UCSD-AML1 (cell line): ENCODE results near the gene JMJD4.
A peak's percentile ranks its signal among the peaks of the same experiment; 100 is the strongest.

Source experiments
- DNase-seq: peaks from one replicate; lab custom pipeline; 2025; ENCODE audit not compliant: unreplicated experiment; lab: John Stamatoyannopoulos, UW

The JMJD4 gene

DNA sequence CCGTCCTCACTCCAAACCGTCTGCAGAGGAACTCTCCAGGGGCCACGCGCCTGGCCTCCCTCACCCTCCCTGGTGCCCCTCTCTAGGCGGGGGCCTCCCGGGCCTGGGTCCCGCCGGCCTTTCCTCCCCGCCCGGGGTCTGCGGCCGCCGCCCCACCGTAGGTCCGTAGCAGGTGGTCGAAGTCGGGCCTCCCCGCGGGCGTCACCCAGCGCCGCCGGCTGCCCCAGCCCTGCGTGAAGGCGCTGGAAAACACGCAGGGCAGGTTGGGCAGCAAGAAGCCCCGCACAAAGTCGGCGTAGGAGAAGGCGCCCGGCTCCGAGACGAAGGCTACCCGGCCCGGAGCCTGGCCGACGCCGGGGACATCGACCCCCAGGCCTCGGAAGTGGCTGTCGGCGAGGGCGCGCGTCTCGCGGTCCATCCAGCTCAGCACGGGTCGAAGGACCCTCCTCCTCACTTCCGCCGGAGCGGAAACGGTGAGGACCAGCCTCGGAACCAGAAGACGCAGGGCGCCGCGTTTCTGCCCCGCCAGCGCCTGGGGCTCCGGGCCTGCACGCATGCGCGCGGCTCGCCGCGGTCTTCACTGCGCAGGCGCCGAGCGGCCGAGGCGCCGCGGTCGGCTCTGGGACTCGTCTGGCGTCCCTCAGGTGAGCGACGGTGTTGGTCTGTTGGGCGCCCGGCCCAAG, at the start of gene JMJD4, which contains the start of gene SNAP47:
Gene JMJD4, minus strand, starts transcription at position 447 of the 683 bp plus-strand sequence. Its CDS starts 29 bp downstream, at position 418.
Gene SNAP47, plus strand, starts transcription at position 580 of the 683 bp plus-strand sequence. CDS start 12,302 bp downstream, outside the sequence.
- DNase-seq = peak; percentile 95

DNA sequence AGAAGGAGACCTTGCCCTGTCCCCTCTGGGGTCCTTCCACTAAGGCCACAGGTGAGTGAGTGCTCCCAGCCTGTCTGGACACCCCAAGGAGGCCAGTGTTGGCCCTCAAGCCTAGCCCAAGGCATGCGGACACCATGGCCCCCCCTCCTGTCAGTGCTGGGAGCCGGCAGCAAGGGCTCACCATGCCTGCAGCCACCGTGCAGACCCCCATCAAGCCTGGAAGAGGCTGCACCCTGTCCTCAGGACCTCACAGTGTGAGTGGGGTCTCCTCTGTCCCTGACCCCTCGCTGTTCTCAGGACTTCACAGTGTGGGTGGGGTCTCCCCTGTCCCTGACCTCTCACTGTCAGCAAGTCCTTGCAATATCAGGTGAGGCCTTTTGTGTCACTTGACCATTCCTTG, 47.1 kb upstream of the JMJD4 start:
- DNase-seq = no peak

DNA sequence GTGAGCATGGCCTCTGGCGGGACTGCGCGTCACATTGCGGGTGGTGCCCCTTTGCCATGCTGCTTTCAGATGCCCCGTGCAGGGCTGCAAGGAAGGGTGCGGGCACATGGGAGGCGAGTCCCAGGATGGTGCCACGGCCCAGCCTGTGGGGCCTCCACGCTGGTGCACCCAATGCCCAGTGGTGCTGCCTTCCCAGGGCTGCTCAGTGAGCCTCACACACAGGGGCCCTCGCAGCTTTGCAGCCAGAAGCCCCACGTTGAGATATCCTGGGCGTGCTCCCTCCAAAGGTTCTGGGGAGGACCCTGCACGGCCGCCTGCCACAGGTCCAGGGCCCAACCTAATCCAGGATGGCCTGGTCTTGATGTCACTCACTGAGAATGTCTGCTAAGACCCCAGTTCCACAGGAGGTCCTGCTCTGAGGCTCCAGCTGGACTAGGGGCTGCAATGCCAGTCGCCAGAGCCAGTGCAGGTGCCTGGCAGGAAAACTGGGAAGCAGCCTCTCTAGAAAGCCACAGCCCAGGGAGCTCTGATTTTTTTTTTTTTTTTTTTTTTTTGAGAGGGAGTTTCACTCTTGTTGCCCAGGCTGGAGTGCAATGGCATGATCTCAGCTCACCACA, 46.3 kb upstream of the JMJD4 start:
- DNase-seq = no peak

DNA sequence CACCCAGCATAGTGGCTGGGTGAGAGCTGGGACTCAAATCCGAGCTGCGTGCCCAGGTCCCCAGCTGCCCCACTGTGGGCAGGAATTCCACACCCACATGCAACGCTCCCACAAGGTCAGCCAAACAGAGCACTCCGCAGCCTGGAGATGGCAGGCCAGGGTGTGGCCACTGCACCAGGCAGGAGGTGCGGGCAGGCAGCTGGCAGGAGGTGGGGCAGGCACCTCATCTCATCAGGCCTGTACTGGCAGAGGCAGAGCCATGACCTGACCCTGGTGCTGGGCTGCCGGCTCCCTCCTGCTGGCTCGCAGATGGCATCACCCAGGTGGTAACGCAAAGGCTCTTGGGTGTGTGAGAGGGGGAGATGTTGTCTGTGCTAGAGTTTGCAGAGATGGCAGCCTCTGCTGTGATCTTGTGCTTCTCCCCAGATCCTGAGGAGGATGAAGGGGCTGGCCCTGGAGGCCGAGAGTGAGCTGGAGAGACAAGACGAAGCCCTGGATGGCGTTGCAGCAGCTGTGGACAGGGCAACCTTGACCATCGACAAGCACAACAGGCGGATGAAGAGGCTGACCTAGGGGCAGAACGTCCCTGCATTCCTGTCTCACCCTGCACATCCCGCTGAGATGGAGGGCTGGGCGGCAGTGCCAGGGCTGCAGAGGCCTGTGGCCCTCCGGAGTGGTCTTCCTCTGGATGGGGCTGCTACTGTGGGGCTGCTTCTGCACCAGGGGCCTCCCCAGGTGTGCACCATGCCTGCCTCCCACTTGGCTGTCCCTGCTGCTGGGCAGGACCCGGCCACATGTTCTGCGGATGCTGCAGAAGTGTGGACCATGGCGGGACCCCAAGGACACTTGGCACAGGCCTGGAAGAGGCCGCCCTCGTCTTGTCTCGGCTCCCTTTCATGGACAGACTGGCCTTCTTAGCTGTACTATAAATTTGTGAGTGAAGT, 45.3 kb upstream of the JMJD4 start:
- no peak for DNase-seq

GRCh38 chr1:227779685-227780084, 44.6 kb upstream of the JMJD4 start:
- no peak for DNase-seq

GRCh38 chr1:227779021-227779441, 43.9 kb upstream of the JMJD4 start:
- DNase-seq = no peak

- no peak for DNase-seq
Measured at GRCh38 chr1:227778401-227778947, 43.4 kb upstream of the JMJD4 start.

- DNase-seq = no peak
Measured at GRCh38 chr1:227777646-227778045, 42.5 kb upstream of the JMJD4 start.

DNA sequence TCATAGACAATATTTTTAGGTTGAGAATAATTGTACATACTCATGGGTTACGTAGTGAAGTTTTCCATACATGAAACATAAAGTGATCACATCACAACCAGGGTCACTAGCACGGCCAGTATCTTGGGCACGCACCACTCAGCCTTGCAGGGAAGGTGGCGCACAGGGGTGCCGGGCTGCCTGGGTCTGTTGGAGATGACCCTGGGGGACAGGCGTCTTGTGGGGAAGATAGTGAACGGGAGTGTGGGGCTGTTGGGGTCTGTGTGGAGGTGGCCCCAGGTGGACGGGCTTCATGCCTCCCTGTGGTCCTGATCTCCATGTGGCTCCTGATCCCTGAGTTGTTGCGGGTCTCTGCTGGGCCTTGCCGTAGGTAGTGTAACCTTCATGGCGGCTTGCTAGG, 42.1 kb upstream of the JMJD4 start:
- no peak for DNase-seq

DNA sequence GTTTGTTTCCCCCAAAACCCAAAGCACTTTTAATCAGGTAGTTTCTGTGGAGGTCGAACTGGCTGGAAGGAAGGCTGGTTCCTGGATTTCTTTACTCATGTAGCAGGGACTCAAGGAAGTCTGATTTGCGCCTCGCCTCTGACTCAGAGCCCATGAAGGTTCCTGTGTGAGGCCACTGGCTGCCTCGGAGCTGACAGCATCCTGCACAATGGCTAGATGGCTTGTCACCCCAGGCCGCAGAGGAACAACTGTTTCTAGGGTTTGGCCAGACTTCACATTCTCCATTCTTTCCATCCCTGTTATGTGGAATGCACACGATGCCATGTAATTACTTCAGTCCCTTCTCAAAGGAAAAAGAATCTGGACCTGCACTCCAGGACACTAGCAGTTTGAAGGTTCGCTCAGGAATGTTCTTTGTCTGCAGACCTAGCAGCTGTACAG, 41.2 kb upstream of the JMJD4 start:
- DNase-seq = peak; percentile 28

DNA sequence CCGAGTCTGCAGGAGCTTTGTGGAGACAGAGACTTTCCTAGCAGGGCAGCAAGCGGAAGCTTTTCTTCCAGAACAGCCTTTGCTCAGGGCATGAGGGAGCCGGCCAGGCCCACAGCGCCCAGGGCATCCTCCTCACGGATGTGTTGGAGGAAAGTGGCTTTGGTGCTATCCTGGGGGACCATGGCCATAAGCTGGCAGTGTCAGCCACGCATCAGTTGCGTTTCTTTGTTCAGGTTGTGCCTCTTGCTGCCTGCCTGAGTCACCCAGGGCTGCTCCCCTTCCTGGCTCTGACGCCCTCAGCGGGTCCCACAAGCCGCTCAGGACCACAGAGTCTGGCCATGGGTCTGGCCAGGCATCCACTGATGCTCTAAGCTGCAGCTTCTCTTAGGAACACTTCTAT, 40.7 kb upstream of the JMJD4 start:
- DNase-seq = no peak

- DNase-seq = no peak
Measured at GRCh38 chr1:227774821-227775661, 39.9 kb upstream of the JMJD4 start.

DNA sequence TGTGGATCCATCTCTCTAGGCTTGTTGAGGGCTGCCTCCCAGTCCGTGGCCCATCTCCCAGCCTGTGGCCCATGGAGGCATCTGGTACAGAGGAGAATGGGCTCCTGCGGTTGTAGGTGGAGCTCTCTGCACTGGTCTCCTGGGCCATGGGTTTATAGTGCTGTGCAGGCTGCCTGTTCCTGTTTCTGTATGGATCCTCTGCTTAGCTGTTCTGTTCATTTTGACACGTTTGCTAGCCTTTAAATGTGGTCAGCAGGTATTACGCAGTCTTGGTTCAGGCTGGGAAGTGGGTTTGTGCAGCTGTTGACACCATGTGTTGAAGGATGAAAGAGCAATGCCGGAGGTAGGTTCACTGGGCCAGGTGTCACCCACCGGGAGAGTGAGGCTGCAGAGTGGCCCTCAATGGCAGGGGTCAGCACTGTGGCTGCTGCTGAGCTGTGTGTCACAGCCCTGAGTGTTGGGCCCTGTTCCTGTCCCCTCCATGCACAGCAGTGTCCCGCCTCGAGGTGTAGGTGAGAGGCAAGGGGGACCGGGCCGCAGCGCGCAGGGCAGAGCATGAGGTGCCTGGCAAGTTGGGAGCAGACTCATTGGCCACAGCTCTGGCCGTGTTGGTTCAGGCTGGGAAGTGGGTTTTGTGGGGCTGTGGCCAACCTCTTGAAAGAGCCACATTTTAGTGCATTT, 39.1 kb upstream of the JMJD4 start:
- DNase-seq = no peak

GRCh38 chr1:227773558-227773957, 38.5 kb upstream of the JMJD4 start:
- no peak for DNase-seq

GRCh38 chr1:227771771-227772170, 36.7 kb upstream of the JMJD4 start:
- DNase-seq = no peak

DNA sequence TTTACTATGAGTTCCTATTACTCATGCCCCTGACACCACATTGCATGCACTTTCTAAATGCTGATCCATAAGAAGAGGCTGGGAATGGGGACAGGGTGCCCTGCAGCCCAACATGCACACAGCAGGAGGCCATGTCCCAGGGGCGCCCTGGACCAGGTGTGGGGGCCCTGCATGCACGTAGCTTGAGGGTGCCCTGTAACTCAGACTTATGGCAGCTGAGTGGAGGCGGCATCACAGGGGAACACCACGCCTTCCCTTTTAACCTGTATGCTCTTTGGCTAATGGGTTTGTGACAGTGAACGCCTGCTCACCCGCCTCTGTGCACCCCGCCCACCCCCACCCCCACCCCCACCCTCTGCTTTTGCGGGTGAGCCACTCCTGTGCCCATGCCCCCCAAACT, 36.2 kb upstream of the JMJD4 start:
- no peak for DNase-seq

- no peak for DNase-seq
Measured at GRCh38 chr1:227770812-227771211, 35.7 kb upstream of the JMJD4 start.

DNA sequence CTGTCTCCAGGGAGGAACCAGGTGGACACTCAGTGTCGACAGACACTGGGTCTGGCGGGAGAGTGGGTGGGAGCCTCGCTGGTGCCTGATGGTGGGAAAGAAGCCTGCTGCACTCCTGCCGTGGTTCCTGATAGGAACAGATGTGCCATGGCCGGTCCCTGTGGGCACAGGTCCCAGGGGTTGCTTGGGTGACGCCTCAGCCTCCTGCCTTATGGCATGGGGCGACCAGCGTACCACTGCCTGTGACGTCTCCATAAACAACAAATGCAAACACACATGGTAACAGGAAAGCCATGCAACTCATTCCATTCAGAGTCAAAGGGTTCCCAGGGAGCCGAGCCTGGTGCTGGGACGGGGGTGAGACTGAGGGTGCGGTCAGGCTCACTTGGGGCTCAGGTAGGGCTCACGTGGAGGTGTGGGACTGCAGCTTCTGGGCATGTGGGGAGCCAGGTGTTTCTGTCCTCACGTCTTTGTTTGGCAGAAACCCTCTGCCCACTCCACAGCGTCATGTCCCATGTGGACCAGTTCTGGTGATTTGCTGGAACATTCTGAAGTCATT, 34.9 kb upstream of the JMJD4 start:
- DNase-seq = no peak
